Neural cell (in vitro differentiated cells): ENCODE results near the gene ZNF23. TPM values are rescaled to one million over a fixed set of nuclear protein-coding genes. Genes with fewer than 3 reads are reported as not detected.

Experiments used
- H2AFZ ChIP-seq: fragments of 200-600, 300-800 bp; sonication (generic), shearing (Covaris generic); 2 replicates; pipeline ENCODE4 v1.6.0; 2014; ENCODE audit warnings: low read depth, mild to moderate bottlenecking, antibody characterized with exemption, low read length, moderate library complexity
- H3F3A ChIP-seq: fragments of 200-600 bp; shearing (Covaris generic); 2 replicates; pipeline ENCODE4 v1.6.1; 2016; ENCODE audit warnings: mild to moderate bottlenecking, moderate library complexity, mixed read lengths, antibody characterized with exemption, low read length; ENCODE audit not compliant: insufficient read depth, poor library complexity, severe bottlenecking
- H3K27ac ChIP-seq: fragments of 200-600, 300-800 bp; sonication (generic), shearing (Covaris generic); 2 replicates; pipeline ENCODE4 v1.5.1; 2014; ENCODE audit warnings: mild to moderate bottlenecking, low read length, moderate library complexity
- H3K27me3 ChIP-seq: fragments of 300-800, 200-600 bp; sonication (generic), shearing (Covaris generic); 2 replicates; pipeline ENCODE4 v1.6.0; 2014; ENCODE audit warnings: mild to moderate bottlenecking, low read depth, low read length, moderate library complexity; ENCODE audit not compliant: insufficient read depth
- H3K36me3 ChIP-seq: fragments of 300-800, 200-600 bp; sonication (generic), shearing (Covaris generic); 2 replicates; pipeline ENCODE4 v1.5.1; 2014; ENCODE audit warnings: mild to moderate bottlenecking, antibody characterized with exemption, low read length, moderate library complexity; ENCODE audit not compliant: insufficient read depth
- H3K4me2 ChIP-seq: fragments of 300-800, 200-600 bp; sonication (generic), shearing (Covaris generic); 2 replicates; pipeline ENCODE4 v1.6.0; 2014; ENCODE audit warnings: mild to moderate bottlenecking, low read length
- H3K4me3 ChIP-seq: fragments of 300-800, 200-600 bp; sonication (generic), shearing (Covaris generic); 2 replicates; pipeline ENCODE4 v1.5.1; 2014; ENCODE audit warnings: mild to moderate bottlenecking, low read length, moderate library complexity
- H3K79me2 ChIP-seq: fragments of 200-600 bp; shearing (Covaris generic); replicated peaks from 2 replicates; pipeline ENCODE4 v1.6.0; 2014; ENCODE audit warnings: mild to moderate bottlenecking, low read length, moderate library complexity; ENCODE audit not compliant: insufficient read depth
- H3K9ac ChIP-seq: fragments of 300-800, 200-600 bp; sonication (generic), shearing (Covaris generic); 2 replicates; pipeline ENCODE4 v1.6.1; 2016; ENCODE audit warnings: mild to moderate bottlenecking, low read length, mixed read lengths
- H3K9me2 ChIP-seq: fragments of 200-600 bp; shearing (Covaris generic); 2 replicates; pipeline ENCODE4 v1.6.1; 2016; ENCODE audit warnings: mild to moderate bottlenecking, low read length, mixed read lengths; ENCODE audit not compliant: insufficient read depth
- H3K9me3 ChIP-seq: fragments of 200-600, 300-800 bp; sonication (generic), shearing (Covaris generic); 2 replicates; pipeline ENCODE4 v1.6.1; 2016; ENCODE audit warnings: mild to moderate bottlenecking, mixed run types, low read length, moderate library complexity, mixed read lengths
- H4K20me1 ChIP-seq: fragments of 200-600 bp; shearing (Covaris generic); 2 replicates; pipeline ENCODE4 v1.6.1; 2016; ENCODE audit warnings: mild to moderate bottlenecking, mixed run types; ENCODE audit not compliant: insufficient read depth
- CTCF ChIP-seq: fragments of 450-650 bp; IDR thresholded peaks from 2 replicates; pipeline ENCODE4 v1.5.1; 2014; ENCODE audit warnings: antibody characterized with exemption, mild to moderate bottlenecking, moderate library complexity; ENCODE audit not compliant: poor library complexity, severe bottlenecking
- EP300 ChIP-seq: fragments of 450-650 bp; conservative IDR thresholded peaks from 2 replicates; pipeline ENCODE4 v1.6.1; 2014; ENCODE audit warnings: antibody characterized with exemption, mild to moderate bottlenecking, moderate library complexity; ENCODE audit not compliant: poor library complexity, severe bottlenecking
- EZH2 ChIP-seq: fragments of 200-600, 300-800 bp; shearing (Covaris generic), sonication (generic); IDR thresholded peaks from 2 replicates; pipeline ENCODE4 v1.6.1; 2014; ENCODE audit warnings: antibody characterized with exemption, low read length, borderline replicate concordance, mild to moderate bottlenecking; ENCODE audit not compliant: insufficient read depth, poor library complexity, severe bottlenecking
- MXI1 ChIP-seq: fragments of 450-650 bp; conservative IDR thresholded peaks from 2 replicates; pipeline ENCODE4 v1.6.1; 2014; ENCODE audit warnings: antibody characterized with exemption, mild to moderate bottlenecking; ENCODE audit not compliant: poor library complexity, severe bottlenecking
- POLR2AphosphoS5 ChIP-seq: IDR thresholded peaks from 2 replicates; pipeline ENCODE4 v1.6.1; 2012
- RAD21 ChIP-seq: fragments of 450-650 bp; conservative IDR thresholded peaks from 2 replicates; pipeline ENCODE4 v1.6.1; 2014; ENCODE audit warnings: antibody characterized with exemption, mild to moderate bottlenecking, moderate library complexity
- REST ChIP-seq: IDR thresholded peaks from 2 replicates; pipeline ENCODE4 v1.6.1; 2012; ENCODE audit warnings: borderline replicate concordance
- SMC3 ChIP-seq: fragments of 450-650 bp; conservative IDR thresholded peaks from 2 replicates; pipeline ENCODE4 v1.6.1; 2014; ENCODE audit warnings: antibody characterized with exemption, mild to moderate bottlenecking, moderate library complexity; ENCODE audit not compliant: poor library complexity
- TAF1 ChIP-seq: IDR thresholded peaks from 2 replicates; pipeline ENCODE4 v1.6.1; 2012; ENCODE audit warnings: low read depth
- polyA plus RNA-seq: library from polyadenylated mRNA; depleted of rRNA; stranded (reverse); fragments of >200 nt; gene quantifications from 2 replicates; pipeline ENCODE4 v1.2.3, GENCODE V29; 2014

The ZNF23 gene
- polyA plus RNA-seq, 1 donor from 2014 or later: 40.4 TPM

GRCh38 chr16:71448274-71448866 lies 13.7 kb downstream of the ZNF23 start:
- Histone ChIP-seq H3K4me2 (no peak overlapping the region), H3K36me3 (peaks cover 32% of the 10 kb centered on the region), H3K79me2 (no peaks in the 10 kb centered on the region), H2AFZ (no peak overlapping the region), H3K9me2 (no peaks in the 10 kb centered on the region), H3K9me3 (peaks cover 30% of the 10 kb centered on the region), H3K27ac (no peak overlapping the region), H3K9ac (no peak overlapping the region), H4K20me1 (no peaks in the 10 kb centered on the region), H3K27me3 (no peaks in the 10 kb centered on the region), H3K4me3 (no peak overlapping the region), H3F3A (no peaks in the 10 kb centered on the region)
- TF ChIP-seq TAF1: no peak
- TF ChIP-seq POLR2AphosphoS5: no peak

GRCh38 chr16:71443714-71444113 lies 18.3 kb downstream of the ZNF23 start:
- Histone ChIP-seq H3K9me3 (peaks cover 11% of the 10 kb centered on the region), H2AFZ (no peak overlapping the region), H3K4me3 (no peak overlapping the region), H3F3A (no peaks in the 10 kb centered on the region), H3K27ac (no peak overlapping the region), H3K36me3 (peaks cover 10% of the 10 kb centered on the region), H3K4me2 (no peak overlapping the region), H3K79me2 (no peaks in the 10 kb centered on the region), H3K27me3 (no peaks in the 10 kb centered on the region), H3K9ac (no peak overlapping the region), H3K9me2 (no peaks in the 10 kb centered on the region), H4K20me1 (no peaks in the 10 kb centered on the region)
- TF ChIP-seq CTCF (no peak), RAD21 (no peak), POLR2AphosphoS5 (no peak), TAF1 (no peak), REST (no peak), SMC3 (no peak), EP300 (no peak)

GRCh38 chr16:71442051-71442440 lies 20.0 kb downstream of the ZNF23 start, which contains the start of gene TLE7:
Gene TLE7, minus strand, starts transcription at chr16:71442054. Its CDS starts 8,730 bp downstream, at chr16:71433324.
- TF ChIP-seq TAF1: no peak
- no peak for TF ChIP-seq POLR2AphosphoS5
- no peak for TF ChIP-seq RAD21
- TF ChIP-seq EZH2: no peak
- no peak for TF ChIP-seq CTCF
- no peak for TF ChIP-seq REST
- no peak for TF ChIP-seq SMC3
- no peak for TF ChIP-seq MXI1
- TF ChIP-seq EP300: no peak
- H3K9me3 ChIP-seq: no peaks in the 10 kb centered on the region
- H4K20me1 ChIP-seq: no peaks in the 10 kb centered on the region
- no peak within 1 kb of the TSS for H3K4me3 ChIP-seq
- H2AFZ ChIP-seq: no peak within 1 kb of the TSS
- no peaks in the 10 kb centered on the region for H3F3A ChIP-seq
- H3K27me3 ChIP-seq: no peaks in the 10 kb centered on the region
- no peak within 1 kb of the TSS for H3K4me2 ChIP-seq
- H3K36me3 ChIP-seq: no peaks in the 10 kb centered on the region
- no peak within 1 kb of the TSS for H3K27ac ChIP-seq
- H3K79me2 ChIP-seq: no peaks in the 10 kb centered on the region
- no peaks in the 10 kb centered on the region for H3K9me2 ChIP-seq
- H3K9ac ChIP-seq: no peak within 1 kb of the TSS
